Neuronal stem cell (in vitro differentiated cells): ENCODE results near the gene ANKRD39.
A peak's percentile ranks its signal among the peaks of the same experiment; 100 is the strongest.

Experiments
- DNase-seq: peaks from one replicate; pipeline ENCODE4 v3.0.0-alpha.2; 2013; ENCODE audit warnings: low spot score
- H2AFZ ChIP-seq: one replicate; pipeline ENCODE4 v1.6.1; 2013; ENCODE audit warnings: mild to moderate bottlenecking, low read length, inconsistent platforms
- H2AK5ac ChIP-seq: 2 replicates; pipeline ENCODE4 v1.6.1; 2013; ENCODE audit warnings: low read depth, mild to moderate bottlenecking, inconsistent platforms, low read length, moderate library complexity, mixed read lengths
- H2BK120ac ChIP-seq: 2 replicates; pipeline ENCODE4 v1.6.1; 2013; ENCODE audit warnings: low read depth, mild to moderate bottlenecking, inconsistent platforms, low read length, moderate library complexity, mixed read lengths
- H2BK12ac ChIP-seq: one replicate; pipeline ENCODE4 v1.6.1; 2013; ENCODE audit warnings: low read length, inconsistent platforms
- H2BK15ac ChIP-seq: 2 replicates; pipeline ENCODE4 v1.6.1; 2013; ENCODE audit warnings: mild to moderate bottlenecking, low read length, inconsistent platforms, mixed read lengths
- H2BK5ac ChIP-seq: one replicate; pipeline ENCODE4 v1.6.1; 2013; ENCODE audit warnings: inconsistent platforms, mild to moderate bottlenecking, low read length, moderate library complexity
- H3K14ac ChIP-seq: one replicate; pipeline ENCODE4 v1.6.1; 2013; ENCODE audit warnings: low read length, inconsistent platforms
- H3K18ac ChIP-seq: 2 replicates; pipeline ENCODE4 v1.6.1; 2013; ENCODE audit warnings: low read length, inconsistent platforms
- H3K23ac ChIP-seq: 2 replicates; pipeline ENCODE4 v1.6.1; 2013; ENCODE audit warnings: low read depth, mild to moderate bottlenecking, mixed read lengths, low read length, inconsistent platforms; ENCODE audit not compliant: poor library complexity
- H3K27ac ChIP-seq: replicated peaks from 3 replicates; pipeline ENCODE4 v1.5.1; 2013; ENCODE audit warnings: low read length, inconsistent platforms
- H3K27me3 ChIP-seq, 3 experiments: 2 replicates each; pipeline ENCODE4 v1.6.1; 2013; ENCODE audit warnings: low read length in 3 of 3, mild to moderate bottlenecking in 2 of 3, inconsistent platforms in 1 of 3, low read depth in 1 of 3, mixed read lengths in 1 of 3, moderate library complexity in 1 of 3; ENCODE audit not compliant: control insufficient read depth in 3 of 3, insufficient read depth in 3 of 3
- H3K36me3 ChIP-seq, 2 donors: replicated peaks in 1 of 2; 2 replicates each; pipeline ENCODE4 v1.6.1; 2013; ENCODE audit warnings: low read length in 2 of 2; ENCODE audit not compliant: control insufficient read depth in 2 of 2, insufficient read depth in 2 of 2
- H3K4ac ChIP-seq: 2 replicates; pipeline ENCODE4 v1.6.1; 2013; ENCODE audit warnings: inconsistent platforms, mild to moderate bottlenecking, low read length, moderate library complexity
- H3K4me1 ChIP-seq, 2 donors: 1 replicate in 1 of 2; 2 replicates in 1 of 2; pipeline ENCODE4 v1.6.1; 2013; ENCODE audit warnings: low read length in 2 of 2, low read depth in 1 of 2; ENCODE audit not compliant: control insufficient read depth in 2 of 2, insufficient read depth in 1 of 2
- H3K4me2 ChIP-seq: one replicate; pipeline ENCODE4 v1.6.1; 2013; ENCODE audit warnings: mild to moderate bottlenecking, low read length, inconsistent platforms; ENCODE audit not compliant: insufficient read depth, poor library complexity, severe bottlenecking
- H3K4me3 ChIP-seq, 2 donors: 2 replicates each; pipeline ENCODE4 v1.5.1; 2013; ENCODE audit warnings: low read length in 2 of 2, mild to moderate bottlenecking in 2 of 2, inconsistent platforms in 1 of 2, moderate library complexity in 1 of 2
- H3K79me1 ChIP-seq: one replicate; pipeline ENCODE4 v1.6.1; 2013; ENCODE audit warnings: low read depth, mild to moderate bottlenecking, inconsistent platforms, low read length, moderate library complexity
- H3K9ac ChIP-seq: one replicate; pipeline ENCODE4 v1.6.1; 2013; ENCODE audit warnings: mild to moderate bottlenecking, low read depth, low read length, inconsistent platforms; ENCODE audit not compliant: poor library complexity
- H3K9me3 ChIP-seq, 2 donors: replicated peaks in 1 of 2; 2 replicates each; pipeline versions ENCODE3 to v1.6.1; 2013; ENCODE audit warnings: low read length in 2 of 2, mild to moderate bottlenecking in 2 of 2, inconsistent platforms in 1 of 2, low read depth in 1 of 2, mixed read lengths in 1 of 2, moderate library complexity in 1 of 2; ENCODE audit not compliant: control insufficient read depth in 2 of 2, insufficient read depth in 1 of 2
- H4K8ac ChIP-seq: one replicate; pipeline ENCODE4 v1.6.1; 2013; ENCODE audit warnings: low read depth, mild to moderate bottlenecking, inconsistent platforms, low read length, moderate library complexity
- H4K91ac ChIP-seq: one replicate; pipeline ENCODE4 v1.6.1; 2013; ENCODE audit warnings: low read length, low read depth, mild to moderate bottlenecking, inconsistent platforms; ENCODE audit not compliant: poor library complexity
- WGBS, 2 donors: extraction: QIAGEN DNeasy Blood & Tissue Kit; methylation state at CpG; one replicate each; pipeline ENCODE4 v1.1.7; 2013; ENCODE audit warnings: missing lambda C conversion rate in 2 of 2, mixed read lengths in 1 of 2; ENCODE audit not compliant: insufficient read length in 2 of 2, insufficient replicate concordance in 1 of 2; ENCODE audit errors: extremely low coverage in 2 of 2; 5-methylcytosine and 5-hydroxymethylcytosine counted together

Gene ANKRD39

GRCh38 chr2:96900237-96900636, 42.4 kb upstream of the ANKRD39 start:
- H2BK5ac ChIP-seq: no peak overlapping the region
- H4K91ac ChIP-seq: no peak overlapping the region
- H2AFZ ChIP-seq: no peak overlapping the region
- no CpG with 5 or more reads among the region's 10 CpGs for WGBS, 2 donors
- H3K4me1 ChIP-seq: peaks cover 4 to 11% of the 10 kb centered on the region in 2 donors
- no peak overlapping the region for H2BK120ac ChIP-seq
- peaks cover 0 to 10% (median 0%) of the 10 kb centered on the region in 3 experiments for H3K27me3 ChIP-seq
- no peak overlapping the region for H3K4me3 ChIP-seq
- DNase-seq: no peak
- peak overlapping the region; percentile 16 for H2AK5ac ChIP-seq
- no peaks in the 10 kb centered on the region for H3K36me3 ChIP-seq
- no peaks in the 10 kb centered on the region for H3K9me3 ChIP-seq
- no peak overlapping the region for H3K18ac ChIP-seq
- H3K79me1 ChIP-seq: no peaks in the 10 kb centered on the region
- H3K9ac ChIP-seq: no peak overlapping the region
- peak overlapping the region; percentile 14 for H2BK12ac ChIP-seq
- H4K8ac ChIP-seq: no peak overlapping the region
- H3K27ac ChIP-seq: no peak overlapping the region
- H3K14ac ChIP-seq: no peak overlapping the region
- no peak overlapping the region for H3K23ac ChIP-seq
- H3K4me2 ChIP-seq: no peak overlapping the region
- no peak overlapping the region for H3K4ac ChIP-seq
- H2BK15ac ChIP-seq: peak overlapping the region; percentile 1

GRCh38 chr2:96899413-96899741, 41.6 kb upstream of the ANKRD39 start:
- Histone ChIP-seq H3K4me3 (no peak overlapping the region), H3K18ac (no peak overlapping the region), H3K4me1 (peaks cover 4 to 11% of the 10 kb centered on the region in 2 donors), H3K14ac (no peak overlapping the region), H3K79me1 (no peaks in the 10 kb centered on the region), H3K36me3 (no peaks in the 10 kb centered on the region), H4K91ac (peak overlapping the region; percentile 35), H3K27me3 (peaks cover 0 to 11% (median 0%) of the 10 kb centered on the region in 3 experiments), H3K23ac (no peak overlapping the region), H4K8ac (no peak overlapping the region), H2AK5ac (peak overlapping the region; percentile 28), H3K9ac (no peak overlapping the region), H3K4ac (no peak overlapping the region), H3K27ac (no peak overlapping the region), H2BK15ac (no peak overlapping the region), H2AFZ (no peak overlapping the region), H2BK5ac (no peak overlapping the region), H3K9me3 (no peaks in the 10 kb centered on the region), H3K4me2 (no peak overlapping the region), H2BK120ac (no peak overlapping the region), H2BK12ac (no peak overlapping the region)
- DNase-seq: no peak
- WGBS, 2 donors: no CpG with 5 or more reads among the region's 4 CpGs

- DNase-seq: no peak
- H3K18ac ChIP-seq: peak overlapping the region; percentile 74
- H2BK12ac ChIP-seq: no peak overlapping the region
- no peak overlapping the region for H2AFZ ChIP-seq
- H3K14ac ChIP-seq: peak overlapping the region; percentile 4
- H3K4me3 ChIP-seq: no peak overlapping the region
- no CpG with 5 or more reads among the region's 11 CpGs for WGBS, 2 donors
- H2BK15ac ChIP-seq: peak overlapping the region; percentile 38
- H3K9me3 ChIP-seq: no peaks in the 10 kb centered on the region
- H3K27ac ChIP-seq: no peak overlapping the region
- no peak overlapping the region for H3K23ac ChIP-seq
- no peaks in the 10 kb centered on the region for H3K79me1 ChIP-seq
- no peak overlapping the region for H2BK5ac ChIP-seq
- peak overlapping the region; percentile 5 for H3K4ac ChIP-seq
- H3K27me3 ChIP-seq: peaks cover 0 to 11% (median 0%) of the 10 kb centered on the region in 3 experiments
- H4K91ac ChIP-seq: peak overlapping the region; percentile 35
- no peak overlapping the region for H2BK120ac ChIP-seq
- H3K4me2 ChIP-seq: no peak overlapping the region
- no peak overlapping the region for H4K8ac ChIP-seq
- peak overlapping the region; percentile 28 for H2AK5ac ChIP-seq
- H3K4me1 ChIP-seq: peaks cover 4 to 11% of the 10 kb centered on the region in 2 donors
- no peaks in the 10 kb centered on the region for H3K36me3 ChIP-seq
- H3K9ac ChIP-seq: no peak overlapping the region
These were observed 41.0 kb upstream of the ANKRD39 start for GRCh38 chr2:96898641-96899412.

- Histone ChIP-seq H3K27me3 (peaks cover 0 to 11% (median 0%) of the 10 kb centered on the region in 3 experiments), H3K14ac (no peak overlapping the region), H3K23ac (no peak overlapping the region), H4K8ac (no peak overlapping the region), H3K27ac (no peak overlapping the region), H2BK12ac (no peak overlapping the region), H2AFZ (no peak overlapping the region), H3K9ac (no peak overlapping the region), H2BK15ac (no peak overlapping the region), H3K4ac (no peak overlapping the region), H3K18ac (no peak overlapping the region), H3K4me2 (no peak overlapping the region), H3K4me3 (no peak overlapping the region), H3K79me1 (no peaks in the 10 kb centered on the region), H3K9me3 (no peaks in the 10 kb centered on the region), H3K36me3 (no peaks in the 10 kb centered on the region), H2AK5ac (no peak overlapping the region), H2BK120ac (no peak overlapping the region), H2BK5ac (no peak overlapping the region), H3K4me1 (peaks cover 4 to 11% of the 10 kb centered on the region in 2 donors), H4K91ac (no peak overlapping the region)
- DNase-seq: no peak
- no CpG with 5 or more reads among the region's 8 CpGs for WGBS, 2 donors
These were observed 40.3 kb upstream of the ANKRD39 start for GRCh38 chr2:96898135-96898505.
